ENCODE results near the gene CACNA1E.

CACNA1E gene

GRCh38 chr1:181637998-181638397 lies 154.7 kb downstream of the CACNA1E start:
- DNase-seq: no peak

GRCh38 chr1:181640956-181641355 lies 157.6 kb downstream of the CACNA1E start:
- DNase-seq: no peak

GRCh38 chr1:181643631-181644030 lies 160.3 kb downstream of the CACNA1E start:
- no peak for DNase-seq

DNA sequence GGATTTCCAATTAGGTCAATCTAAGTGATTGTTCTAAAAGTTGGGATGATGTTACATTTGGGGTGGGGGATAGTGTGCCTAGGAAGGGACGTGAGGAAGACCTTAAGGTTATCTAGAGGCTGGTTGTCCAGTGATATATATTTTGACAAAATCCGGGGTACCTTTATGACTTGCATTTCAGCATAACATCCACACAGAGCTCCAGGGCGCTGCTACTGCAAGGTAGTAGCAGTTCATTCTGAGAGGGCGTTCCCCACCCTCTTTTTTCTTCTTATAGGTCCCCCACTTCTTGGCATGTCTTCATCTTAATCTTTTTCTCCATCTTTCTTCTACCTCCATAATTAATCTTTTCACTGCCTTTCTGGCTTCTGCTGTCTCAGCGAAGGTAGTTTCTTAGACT lies 161.9 kb downstream of the CACNA1E start:
- no peak for DNase-seq

DNA sequence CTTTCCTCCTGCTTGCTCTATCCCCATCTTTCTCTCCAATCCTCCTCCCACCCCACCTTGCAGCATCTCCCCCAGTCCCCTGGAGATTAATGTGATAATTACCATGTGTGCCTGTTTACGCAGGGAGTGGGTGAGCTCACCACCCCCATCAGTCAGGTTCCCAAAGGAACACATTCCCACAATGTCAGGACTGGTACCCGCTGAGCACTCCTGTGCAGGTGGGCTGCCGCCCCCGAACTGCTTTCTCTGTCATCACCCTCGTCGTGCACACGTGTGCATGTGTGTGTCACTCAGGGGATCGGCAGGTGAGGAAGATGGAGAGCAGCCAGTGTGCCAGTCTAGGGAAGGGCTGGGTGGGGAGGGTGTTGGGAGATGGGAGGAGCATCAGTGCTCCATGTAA lies 163.4 kb downstream of the CACNA1E start:
- no peak for DNase-seq

- no peak for DNase-seq
These were observed 164.2 kb downstream of the CACNA1E start for GRCh38 chr1:181647314-181648035.

GRCh38 chr1:181651276-181651675 lies 168.0 kb downstream of the CACNA1E start:
- DNase-seq: no peak

- no peak for DNase-seq
These were observed 172.4 kb downstream of the CACNA1E start for GRCh38 chr1:181655756-181656155.

DNA sequence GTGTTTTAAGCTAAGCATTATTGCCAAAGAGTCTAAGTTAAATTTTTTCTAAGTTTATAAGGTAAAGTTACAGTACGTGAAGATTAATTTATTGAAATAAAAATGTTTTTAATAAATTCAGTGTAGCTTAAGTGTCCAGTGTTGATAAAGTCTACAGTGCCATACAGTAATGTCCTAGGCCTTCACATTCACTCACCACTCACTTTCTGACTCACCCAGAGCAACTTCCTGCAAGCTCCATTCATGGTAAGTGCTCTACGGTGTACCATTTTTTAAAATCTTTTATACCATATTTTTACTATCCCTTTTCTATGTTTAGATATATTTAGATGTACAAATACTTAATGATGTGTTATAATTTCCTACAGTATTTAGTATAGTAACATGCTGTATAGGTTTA lies 173.2 kb downstream of the CACNA1E start:
- no peak for DNase-seq

DNA sequence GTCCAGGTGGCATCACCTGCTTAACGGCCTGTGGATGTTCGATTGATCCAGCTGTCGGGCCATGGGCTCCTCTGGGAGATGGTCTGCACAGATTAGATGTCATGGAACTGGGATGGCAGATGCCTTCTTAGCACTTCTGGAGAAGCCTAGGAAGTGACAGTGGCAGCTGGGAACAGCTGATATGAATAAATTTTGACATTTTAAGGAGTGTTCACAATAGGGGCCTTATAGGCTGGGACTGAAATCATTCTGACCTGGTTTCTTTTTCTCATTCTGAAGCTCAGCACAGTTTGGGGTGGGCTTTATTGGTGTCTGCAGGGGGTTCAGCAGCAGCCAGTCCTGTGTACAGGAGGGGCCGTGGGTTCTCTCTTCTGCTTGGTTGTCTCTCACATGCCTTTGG lies 175.3 kb downstream of the CACNA1E start:
- DNase-seq: no peak

DNA sequence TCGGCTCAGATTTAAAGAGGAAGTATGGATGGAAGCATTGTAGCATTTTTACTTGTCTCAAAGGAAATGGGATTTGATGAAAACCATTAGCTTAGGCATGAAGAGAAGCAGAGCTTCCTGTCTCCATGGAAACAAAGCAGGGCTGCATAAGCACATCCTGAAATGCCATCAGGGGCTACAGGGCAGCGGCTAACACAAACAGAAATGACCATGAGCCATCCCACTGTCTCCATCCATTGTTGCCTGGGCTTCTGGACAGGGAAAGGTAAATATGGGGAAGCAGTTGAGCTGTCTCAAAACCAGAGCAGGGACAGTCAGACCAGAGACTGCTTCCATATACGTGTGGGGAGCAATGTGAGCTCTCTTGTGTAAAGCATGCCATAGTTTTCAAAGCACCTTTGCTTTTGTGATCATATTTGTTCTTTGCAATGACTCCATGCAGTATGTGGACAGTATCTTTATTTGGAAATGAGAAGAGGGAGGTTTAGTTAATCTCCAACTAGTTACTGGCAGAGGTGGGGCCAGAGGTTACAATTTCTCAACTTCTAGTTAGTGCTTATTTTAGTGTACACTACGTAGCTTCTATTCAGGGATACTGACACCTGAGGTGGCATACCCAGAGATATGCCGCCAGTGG lies 176.1 kb downstream of the CACNA1E start:
- DNase-seq: no peak

- DNase-seq: no peak
These were observed 177.3 kb downstream of the CACNA1E start for GRCh38 chr1:181660621-181661020.

DNA sequence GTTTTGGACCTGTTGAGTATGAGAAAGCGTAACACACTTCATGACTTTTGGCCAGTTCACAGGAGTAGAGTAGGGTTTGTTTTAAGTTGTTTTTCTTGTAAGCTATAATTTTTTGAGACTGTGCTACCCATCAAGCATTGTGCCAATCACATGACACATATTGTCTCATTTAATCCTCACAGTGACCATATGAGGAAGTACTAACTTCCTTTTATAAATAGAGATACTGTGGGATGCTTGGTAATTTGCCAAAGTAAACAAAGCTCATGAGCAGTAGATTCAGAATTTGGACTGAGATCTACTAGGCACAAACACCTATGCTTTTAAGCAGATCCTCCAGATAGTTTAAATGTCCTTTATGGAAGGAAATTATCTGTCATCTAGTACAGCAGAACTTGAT lies 178.3 kb downstream of the CACNA1E start:
- no peak for DNase-seq

- no peak for DNase-seq
These were observed 179.3 kb downstream of the CACNA1E start for GRCh38 chr1:181662606-181663005.

DNA sequence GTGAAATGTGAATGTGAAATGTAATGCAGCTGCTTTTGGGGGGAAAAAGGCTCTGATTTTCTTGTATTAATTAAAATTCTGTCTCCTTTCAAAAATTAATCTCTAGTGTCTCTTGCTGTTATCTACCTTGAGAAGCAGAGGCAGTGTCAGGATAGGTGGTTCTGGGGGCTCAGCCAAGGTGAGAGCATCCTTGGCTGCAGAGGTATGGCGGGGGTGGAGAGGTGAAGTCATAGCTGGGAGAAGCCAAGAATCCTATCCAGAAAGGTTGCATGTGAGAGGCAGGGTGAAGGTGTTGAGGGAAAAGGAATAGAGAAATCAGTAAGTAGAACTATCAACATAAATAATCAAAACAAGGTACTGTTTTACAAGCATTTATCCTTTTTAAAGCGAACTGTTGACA lies 181.2 kb downstream of the CACNA1E start:
- no peak for DNase-seq

DNA sequence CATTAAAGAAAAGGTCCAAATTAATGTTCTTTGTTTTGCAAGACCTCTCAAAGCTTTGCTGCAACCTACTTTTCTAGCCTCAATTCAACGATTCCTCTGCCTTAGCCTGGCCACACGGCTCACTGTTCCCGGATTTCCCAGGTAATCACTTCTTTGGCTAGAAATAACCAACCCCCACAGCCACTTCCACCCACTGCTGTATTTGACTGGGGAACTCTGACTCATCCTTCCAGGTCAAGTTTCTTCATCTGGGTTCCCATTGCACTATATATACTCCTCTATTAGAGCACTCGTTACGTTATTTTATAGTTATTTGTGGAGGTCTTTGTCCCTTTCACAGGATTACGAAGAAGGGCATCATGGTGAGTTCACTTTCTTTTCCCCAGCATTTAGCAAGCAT lies 185.9 kb downstream of the CACNA1E start:
- DNase-seq: no peak

- DNase-seq: no peak
These were observed 191.3 kb downstream of the CACNA1E start for GRCh38 chr1:181674617-181675016.

- no peak for DNase-seq
These were observed 192.0 kb downstream of the CACNA1E start for GRCh38 chr1:181675091-181675917.

- no peak for DNase-seq
These were observed 192.5 kb downstream of the CACNA1E start for GRCh38 chr1:181675918-181676190.

- no peak for DNase-seq
These were observed 193.0 kb downstream of the CACNA1E start for GRCh38 chr1:181676269-181676668.

- no peak for DNase-seq
These were observed 197.0 kb downstream of the CACNA1E start for GRCh38 chr1:181680332-181680731.

- no peak for DNase-seq
These were observed 197.6 kb downstream of the CACNA1E start for GRCh38 chr1:181680871-181681270.

- no peak for DNase-seq
These were observed 201.9 kb downstream of the CACNA1E start for GRCh38 chr1:181685211-181685610.

DNA sequence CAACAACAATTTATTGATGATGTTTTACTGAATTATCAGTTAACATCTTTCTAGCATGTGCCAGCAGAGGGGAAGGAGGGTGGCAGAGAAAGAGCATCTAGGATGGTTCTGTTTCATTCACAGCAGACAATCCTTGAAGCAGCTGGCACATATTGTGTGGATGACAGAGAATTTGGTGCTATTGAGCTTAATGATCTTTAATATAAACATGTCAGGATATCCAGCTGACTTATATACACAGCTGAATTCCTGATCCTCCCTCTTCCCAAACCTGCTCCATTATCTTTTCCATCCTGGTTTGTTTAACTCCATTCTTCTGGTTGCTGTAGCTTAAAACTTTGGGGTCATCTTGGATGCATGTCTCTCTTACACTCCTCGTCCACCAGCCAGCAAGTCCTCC lies 218.6 kb downstream of the CACNA1E start:
- no peak for DNase-seq
